Activated effector memory CD4-positive, alpha-beta T cell treated with Interleukin-2 at 50 U/mL for 16 hours (primary cell): ENCODE measurements around the gene AMOTL2.

Source experiments
- DNase-seq: peaks from one replicate; pipeline ENCODE4 v3.0.0-alpha.2; 2020

The AMOTL2 gene

DNA sequence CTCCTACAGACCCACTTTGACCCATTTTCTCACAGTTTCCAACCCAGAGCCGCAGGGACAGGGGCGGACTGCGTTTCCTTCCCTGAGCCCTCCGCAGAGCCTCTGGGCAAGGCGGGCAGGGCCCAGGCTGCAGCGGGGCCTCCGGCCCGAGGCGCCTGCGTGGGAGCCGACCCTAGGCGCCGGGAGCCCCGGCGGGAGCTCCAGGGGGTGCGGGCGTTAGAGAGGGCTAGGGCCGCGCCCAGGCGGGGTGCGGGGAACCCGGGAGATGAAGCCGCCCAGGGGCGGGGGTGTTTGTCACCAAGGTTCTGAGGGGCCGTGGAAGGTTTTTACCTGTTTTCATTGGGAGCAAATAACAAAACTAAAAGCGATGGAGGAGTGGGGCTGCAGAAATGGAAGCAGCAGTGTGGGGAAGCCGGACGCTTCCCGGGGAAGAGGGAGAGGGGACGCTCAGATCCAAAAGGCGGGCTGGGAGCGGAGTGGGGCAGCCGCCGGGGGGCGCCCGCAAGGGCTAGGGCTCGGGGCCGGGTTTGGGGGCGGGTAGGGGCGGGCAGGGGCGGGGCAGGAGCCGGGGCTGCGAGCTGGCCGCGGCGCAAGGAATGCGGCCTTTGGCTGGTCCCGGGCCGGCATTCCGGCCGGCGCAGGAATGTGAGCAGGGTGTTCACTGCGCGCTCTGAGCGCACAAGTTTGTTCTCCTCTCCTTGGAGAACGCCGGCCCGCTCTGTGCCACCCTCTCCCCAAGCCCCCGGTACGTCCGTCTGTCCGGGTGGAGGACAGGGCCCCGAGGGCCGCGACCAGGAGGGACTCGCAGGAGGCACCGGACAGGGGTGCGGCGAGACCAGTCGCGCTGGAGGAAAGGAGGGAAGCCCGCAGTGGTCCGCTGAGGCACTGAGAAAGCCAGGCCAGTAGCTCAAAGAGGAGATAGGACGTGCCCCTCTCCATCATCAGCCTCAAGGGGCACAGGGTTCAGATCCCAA lies 61.1 kb downstream of the AMOTL2 start:
- DNase-seq, result no peak

DNA sequence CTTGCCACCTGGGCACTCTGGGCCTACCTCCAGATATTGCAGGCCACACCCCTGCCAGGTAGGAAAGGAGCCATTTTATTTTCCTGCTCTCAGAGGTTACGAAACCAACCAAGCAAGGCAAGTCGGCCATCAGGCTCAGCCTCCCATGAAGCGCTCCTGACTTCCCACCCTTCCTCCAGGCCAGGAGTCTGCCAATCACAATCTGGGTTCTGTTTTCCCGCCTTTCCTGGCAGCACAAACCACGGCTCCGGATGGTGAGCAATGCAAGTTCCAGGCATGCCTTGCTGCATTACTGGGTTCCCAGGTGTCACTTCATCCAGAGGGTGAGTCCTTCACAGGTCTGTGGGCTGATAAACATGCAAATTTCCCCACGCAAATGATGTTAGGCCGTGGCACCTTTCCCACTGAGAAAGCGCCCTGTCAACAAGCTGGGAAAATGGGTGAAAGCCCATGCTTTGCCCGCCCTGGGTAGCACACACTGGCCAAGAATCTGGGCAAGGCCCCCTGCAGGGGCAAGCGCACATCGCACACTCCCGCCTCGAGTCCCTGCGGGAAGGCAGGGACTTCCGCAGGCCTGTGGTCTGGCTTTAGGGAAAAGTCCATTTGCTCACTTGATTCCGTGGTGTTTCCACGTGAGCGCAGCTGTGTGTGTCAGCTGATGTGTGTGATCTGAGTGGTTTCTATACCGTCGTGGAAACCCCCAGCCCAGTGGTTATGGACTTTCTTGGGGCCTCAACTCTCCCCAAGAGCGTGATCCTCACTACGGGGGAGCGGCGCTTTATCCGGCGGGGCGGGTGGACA lies 62.0 kb downstream of the AMOTL2 start:
- DNase-seq, result no peak

DNA sequence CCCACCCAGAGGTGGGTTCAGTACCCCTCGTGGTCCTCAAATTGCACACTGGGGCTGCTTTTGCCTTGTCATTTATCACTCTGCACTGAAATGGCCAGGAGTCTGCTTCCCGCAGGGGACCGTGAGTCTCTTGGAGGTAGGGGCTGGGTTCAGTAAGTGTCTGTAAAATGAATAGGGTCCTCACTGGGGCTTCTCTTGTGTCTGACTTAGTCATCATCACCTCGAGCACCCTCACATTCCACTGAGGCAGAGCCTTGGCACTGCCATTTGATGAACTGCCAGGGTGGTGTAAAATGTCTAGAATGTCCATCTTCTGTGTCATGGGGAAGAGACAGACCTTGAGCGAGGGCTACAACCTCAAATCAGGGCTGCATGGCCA lies 62.6 kb downstream of the AMOTL2 start:
- no peak for DNase-seq

DNA sequence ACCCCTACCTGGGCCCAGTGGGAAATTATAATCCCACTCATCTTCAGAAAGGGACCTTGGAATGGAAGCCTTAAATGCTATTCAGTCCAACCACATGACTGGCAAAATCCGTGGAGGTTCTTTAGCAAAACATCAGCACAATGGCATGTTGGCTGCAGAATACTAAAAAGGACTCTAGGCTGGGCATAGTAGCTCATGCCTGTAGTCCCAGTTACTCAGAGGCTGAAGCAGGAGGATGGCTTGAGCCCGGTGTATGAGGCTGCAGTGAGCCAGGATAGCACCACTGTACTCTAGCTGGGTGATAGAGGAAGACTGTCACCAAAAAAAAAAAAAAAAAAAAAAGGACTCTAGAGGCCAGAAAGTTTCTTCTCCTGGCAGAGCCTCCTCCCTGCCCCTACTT lies 63.0 kb downstream of the AMOTL2 start:
- DNase-seq, result no peak

DNA sequence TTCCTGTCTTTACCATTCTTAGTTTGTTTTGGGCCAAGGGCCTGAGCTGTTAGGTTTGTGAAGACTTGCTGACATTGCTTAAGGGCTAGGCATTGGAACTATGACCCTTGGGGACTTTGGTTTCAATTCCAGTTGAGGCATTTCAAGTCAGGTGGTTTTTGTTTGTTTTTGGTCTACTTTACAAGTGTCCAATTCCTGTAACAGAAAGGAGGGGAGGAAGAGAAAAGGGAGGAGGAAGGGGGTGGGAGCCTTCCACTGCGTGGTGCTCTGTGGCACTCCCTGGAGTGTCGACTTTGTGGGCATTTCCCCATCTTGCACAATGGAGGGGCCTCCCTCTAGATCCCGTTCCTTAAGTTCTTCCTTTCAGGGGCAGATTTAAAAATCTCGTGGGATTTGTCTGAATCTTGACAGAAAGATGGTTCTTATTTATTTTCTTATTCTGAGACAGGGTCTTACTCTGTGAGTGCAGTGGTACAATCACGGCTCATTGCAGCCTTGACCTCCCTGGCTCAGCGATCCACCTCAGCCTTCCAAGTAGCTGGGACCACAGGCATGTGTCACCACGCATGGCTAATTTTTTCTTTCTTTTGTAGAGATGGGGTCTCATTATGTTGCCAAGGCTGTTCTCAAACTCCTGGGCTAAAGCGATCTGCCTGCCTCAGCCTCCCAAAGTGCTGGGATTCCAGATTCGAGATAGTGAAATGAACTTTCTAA lies 64.1 kb downstream of the AMOTL2 start:
- no peak for DNase-seq

DNA sequence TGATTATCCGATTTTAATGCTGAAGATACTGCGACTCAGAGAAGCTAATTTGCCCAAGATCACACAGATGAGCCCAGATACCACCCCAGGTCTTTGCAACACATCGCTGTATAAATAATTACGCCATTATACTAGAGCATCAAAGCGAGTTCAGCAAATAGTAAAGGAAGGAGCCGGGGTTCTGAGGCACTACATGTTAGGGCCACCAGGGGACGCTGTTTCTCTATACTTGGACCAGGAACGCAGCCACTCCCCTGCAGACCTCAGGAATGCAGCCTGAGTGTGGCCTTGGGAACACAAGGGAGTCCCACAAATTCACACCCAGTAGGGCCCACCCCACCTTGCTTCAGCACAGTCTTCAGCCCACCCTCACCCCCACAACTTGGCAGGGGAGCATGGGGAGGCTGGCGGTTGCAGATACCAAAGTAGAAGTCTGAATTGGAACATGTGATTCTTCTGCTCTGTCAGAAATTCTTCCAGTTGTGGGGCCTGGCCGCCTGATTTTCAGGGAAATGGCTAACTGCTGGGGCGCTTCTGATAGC lies 65.8 kb downstream of the AMOTL2 start:
- DNase-seq, result peak; percentile 58

DNA sequence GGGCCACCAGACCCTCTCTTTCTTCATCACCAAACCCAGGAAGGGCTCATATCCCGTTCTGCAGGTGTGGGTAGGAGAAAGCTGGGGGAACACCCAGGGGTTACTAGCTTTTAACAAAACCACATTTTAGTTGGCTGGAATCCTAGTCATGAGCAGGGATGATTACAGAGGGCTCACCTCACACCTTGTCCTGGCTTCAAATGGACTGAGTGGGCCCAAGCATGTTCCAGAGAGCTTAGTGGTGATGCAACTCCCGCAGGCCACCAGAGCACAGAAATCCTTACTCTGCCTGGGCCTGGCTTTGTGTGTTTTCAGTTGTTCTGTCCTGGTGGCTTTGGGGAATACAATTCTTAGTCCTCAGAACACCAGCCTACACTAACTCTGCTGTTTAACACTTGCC lies 66.8 kb downstream of the AMOTL2 start:
- no peak for DNase-seq

DNA sequence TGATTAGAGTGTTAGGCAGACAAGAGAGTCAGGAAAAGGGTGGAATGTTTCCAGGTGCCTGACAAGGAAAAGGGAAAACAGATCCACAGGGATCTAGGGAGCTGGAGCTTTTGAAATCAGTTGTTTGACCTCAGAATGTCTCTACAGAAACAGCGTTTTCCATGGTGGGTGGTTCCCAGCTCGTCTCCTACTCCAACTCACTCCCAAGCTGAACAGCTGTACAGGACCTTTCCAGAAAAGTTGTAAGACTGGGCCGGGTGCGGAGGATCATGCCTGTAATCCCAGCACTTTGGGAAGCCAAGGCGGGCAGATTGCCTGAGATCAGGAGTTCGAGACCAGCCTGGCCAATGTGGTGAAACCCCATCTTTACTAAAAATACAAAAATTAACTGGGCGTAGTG lies 67.9 kb downstream of the AMOTL2 start:
- no peak for DNase-seq
